Measurements from ENCODE around the gene MYL3.
A peak's percentile ranks its signal among the peaks of the same experiment; 100 is the strongest.
"Not testable (repeated sequence)": the region's sequence is repeated elsewhere in the genome, so short reads cannot be mapped to it uniquely, and the experiment has no call there.

Gene MYL3

DNA sequence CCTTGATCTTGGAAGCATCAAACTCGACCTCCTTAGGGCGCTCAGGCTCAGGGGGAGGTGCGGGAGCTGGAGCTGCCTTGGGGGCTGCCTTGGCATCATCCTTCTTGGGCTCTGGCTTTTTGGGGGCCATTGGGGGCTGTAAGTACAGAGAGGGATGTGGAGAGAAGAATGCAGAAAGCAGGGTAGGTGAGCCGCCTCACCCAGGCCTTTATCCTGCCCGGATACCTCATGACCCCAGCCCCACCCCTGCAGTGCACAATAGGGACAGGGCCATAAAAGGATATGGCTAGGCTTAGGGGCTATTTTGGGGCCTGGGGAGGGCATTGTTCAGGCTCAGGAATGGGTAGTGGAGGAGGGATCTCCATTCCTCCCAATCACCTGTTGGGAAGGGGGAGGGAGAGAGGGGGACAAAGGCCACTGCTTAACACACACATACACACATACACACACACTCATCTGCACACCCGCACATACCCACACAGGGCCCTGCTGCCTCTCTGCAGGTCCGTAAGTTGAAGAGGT, at the start of gene MYL3:
Gene MYL3, minus strand, starts transcription at position 184 of the 522 bp plus-strand sequence. Its CDS starts 54 bp downstream, at position 130.
- no peak for DNase-seq

GRCh38 chr3:46912986-46913385, 49.7 kb upstream of the MYL3 start:
- DNase-seq = no peak

DNA sequence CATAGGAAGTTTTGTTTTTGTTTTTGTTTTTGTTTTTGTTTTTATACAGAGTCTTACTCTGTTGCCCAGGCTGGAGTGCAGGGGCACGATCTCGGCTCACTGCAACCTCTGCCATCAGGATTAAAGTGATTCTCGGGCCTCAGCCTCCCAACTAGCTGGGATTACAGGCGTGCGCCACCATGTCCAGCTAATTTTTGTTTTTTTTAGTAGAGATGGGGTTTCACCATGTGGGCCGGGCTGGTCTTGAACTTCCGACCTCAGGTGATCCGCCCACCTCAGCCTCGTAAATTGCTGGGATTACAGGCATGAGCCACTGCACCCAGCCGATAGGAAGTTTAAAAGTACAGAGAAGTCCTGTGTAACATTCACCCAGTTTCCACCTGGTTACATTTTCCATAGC, 47.7 kb upstream of the MYL3 start:
- not testable (repeated sequence) for DNase-seq

- no peak for DNase-seq
Observed at GRCh38 chr3:46910166-46910760, 47.0 kb upstream of the MYL3 start.

DNA sequence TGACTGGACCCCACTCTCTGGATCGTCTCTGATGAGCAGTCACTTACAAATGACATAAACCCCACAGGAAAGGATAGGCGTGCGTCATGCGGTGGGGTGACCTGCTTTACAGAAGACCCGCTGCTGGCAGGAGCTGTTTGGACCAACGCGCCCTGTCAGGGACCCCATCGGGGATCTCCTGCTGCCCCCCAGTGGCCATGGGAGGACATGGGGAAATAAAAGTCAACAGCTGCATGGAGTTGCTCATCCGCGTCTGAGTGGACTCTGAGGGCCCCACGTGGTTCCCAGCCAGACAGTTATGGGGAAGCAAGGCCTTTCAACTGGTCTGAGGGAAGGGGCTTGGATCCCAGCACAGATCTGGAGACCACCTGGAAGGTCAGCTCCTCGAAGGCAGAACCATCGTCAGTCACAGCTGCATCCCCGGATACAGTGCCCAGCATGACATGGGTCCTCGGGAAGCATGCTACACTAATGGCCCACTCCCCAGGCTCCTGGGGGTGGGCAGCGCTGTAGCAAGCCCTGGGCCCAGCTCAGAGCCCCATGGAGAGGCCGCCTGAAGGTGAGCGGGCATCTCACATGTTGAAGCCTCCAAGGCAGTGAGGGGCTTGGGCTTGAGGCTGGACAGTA, 46.4 kb upstream of the MYL3 start:
- DNase-seq = peak; percentile 28

GRCh38 chr3:46908986-46909534, 45.8 kb upstream of the MYL3 start:
- no peak for DNase-seq

DNA sequence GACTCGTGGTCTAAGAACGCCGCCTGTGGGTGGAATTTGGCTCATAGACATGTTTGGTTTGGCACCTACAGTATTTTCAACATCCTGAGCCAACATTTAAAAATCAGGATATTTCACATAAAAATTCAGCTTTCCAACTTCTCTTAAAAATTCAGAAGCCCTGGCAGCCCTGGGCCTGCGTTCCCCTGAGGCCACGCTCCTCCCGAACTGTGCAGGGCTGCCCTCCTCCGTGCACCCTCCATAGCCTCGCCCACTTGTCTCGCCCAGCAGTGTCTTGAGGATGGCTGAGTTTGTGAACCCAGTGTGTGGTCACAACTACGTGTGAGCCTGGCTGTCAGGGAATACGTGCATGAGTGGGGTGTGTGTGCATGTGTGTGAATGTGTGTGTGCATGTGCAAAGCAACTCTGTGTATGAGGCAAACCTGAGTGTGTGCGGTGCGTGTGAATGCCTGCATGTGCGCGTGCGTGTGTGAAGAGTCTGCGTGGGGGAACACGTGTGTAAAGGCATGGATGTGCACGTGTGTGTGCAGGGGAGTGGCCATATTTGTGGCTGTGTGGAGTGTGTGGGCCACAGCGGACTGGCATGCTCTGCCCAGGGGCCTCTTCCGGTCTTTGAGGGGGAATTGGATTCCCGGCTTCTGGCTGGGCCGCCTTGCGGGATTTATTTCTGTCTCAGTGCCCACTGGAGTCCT, 45.2 kb upstream of the MYL3 start:
- DNase-seq = no peak

GRCh38 chr3:46907960-46908293, 44.7 kb upstream of the MYL3 start:
- DNase-seq = no peak

GRCh38 chr3:46907271-46907670, 44.0 kb upstream of the MYL3 start:
- DNase-seq = no peak

GRCh38 chr3:46906471-46907058, 43.3 kb upstream of the MYL3 start:
- no peak for DNase-seq

- no peak for DNase-seq
Observed at GRCh38 chr3:46905661-46906451, 42.6 kb upstream of the MYL3 start.

DNA sequence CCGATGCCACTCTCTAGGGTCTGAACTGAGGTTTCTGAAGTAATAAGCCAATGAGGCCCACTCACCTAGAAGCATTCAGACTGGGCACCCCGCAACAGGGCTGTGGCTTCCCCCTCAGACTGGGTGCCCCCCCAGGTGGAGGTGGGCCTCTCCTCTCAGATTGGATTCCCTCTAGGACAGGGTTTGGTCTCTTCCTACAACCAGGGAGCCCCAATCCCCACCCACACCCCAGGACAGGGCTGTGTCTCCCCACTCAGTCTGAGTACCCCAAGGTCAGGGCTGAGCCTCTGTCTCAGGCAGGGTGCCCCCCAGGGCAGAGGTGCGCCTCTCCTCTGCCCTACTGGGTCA, 41.9 kb upstream of the MYL3 start:
- no peak for DNase-seq

DNA sequence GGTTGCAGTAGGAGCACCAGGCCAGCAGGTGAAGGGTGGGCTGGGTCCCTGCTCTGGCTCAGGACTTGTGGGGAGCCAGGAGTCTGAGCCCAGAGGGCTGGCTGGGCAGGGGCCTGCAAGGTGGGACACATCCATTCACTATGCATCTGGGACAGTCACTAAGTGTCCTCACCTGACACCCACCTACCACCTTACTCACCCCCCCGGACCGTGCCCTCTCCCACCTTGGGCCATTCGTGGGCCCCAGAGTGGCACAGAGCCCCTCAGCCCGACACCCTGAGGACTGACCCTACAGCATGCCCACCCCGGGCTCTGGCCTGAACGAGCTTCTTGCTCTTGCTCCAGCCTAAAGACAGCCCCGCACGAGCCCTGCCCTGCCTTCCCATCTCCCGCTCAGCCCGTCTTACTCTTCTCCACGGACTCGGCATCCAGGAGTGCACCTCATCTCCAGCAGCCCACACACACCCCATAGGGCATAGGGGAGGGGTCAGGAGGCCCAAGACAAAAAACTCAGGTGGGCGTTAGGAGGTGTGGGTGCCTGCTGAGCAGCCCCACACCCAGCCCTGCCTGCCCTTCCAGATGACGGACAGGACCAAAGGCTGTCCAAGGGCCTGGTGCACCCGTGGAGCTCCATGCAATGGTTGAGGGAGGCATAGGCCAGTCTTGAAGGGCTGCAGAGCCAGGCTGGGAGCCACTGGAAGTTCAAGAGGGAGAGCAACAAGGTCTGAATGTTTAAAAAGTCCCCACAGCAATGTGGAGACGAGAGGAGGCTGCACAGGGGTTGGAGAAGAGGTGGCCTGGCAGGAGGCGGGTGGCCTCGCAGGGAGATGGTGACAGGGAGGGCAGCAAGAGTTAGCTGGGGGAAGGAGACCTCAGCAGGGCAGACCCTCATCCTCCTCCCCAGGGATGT, 41.3 kb upstream of the MYL3 start:
- no peak for DNase-seq

DNA sequence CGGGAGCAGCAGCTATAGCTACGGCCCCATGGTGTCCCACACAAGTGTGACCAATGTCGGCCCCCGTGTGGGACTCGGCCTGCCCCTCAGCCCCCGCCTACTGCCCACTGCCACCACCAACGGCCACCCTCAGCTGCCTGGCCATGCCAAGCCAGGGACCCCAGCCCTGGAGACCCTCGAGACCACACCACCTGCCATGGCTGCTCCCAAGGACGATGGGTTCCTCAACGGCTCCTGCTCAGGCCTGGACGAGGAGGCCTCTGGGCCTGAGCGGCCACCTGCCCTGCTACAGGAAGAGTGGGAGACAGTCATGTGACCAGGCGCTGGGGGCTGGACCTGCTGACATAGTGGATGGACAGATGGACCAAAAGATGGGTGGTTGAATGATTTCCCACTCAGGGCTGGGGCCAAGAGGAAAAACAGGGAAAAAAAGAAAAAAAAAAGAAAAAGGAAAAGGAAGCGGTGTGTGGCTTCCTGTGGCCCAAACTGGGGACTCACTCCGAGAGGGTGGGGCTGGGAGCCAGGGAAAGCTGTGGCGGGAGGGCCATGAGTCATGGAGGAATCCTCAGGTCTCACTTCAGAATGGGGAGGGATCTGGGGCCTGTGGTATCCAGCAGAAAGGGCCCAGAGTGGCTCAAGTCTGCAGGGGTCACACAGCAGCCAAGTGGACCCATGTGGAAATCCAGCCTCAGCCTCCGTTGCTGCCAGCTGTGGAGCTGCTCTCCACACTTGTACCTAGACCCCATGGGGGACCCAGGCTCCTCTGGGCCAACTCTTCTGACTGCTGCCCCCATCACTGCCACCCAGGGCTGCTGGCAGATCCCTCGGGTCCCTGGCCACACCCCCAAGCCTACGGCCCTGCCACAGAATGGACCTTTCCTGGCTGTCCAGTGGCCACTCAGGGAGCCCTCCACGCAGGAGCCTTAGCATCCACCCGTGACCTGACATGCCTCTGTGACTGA, 40.4 kb upstream of the MYL3 start:
- no peak for DNase-seq

- DNase-seq = no peak
Observed at GRCh38 chr3:46902188-46902631, 39.0 kb upstream of the MYL3 start.

- DNase-seq = no peak
Observed at GRCh38 chr3:46901591-46902187, 38.4 kb upstream of the MYL3 start.

DNA sequence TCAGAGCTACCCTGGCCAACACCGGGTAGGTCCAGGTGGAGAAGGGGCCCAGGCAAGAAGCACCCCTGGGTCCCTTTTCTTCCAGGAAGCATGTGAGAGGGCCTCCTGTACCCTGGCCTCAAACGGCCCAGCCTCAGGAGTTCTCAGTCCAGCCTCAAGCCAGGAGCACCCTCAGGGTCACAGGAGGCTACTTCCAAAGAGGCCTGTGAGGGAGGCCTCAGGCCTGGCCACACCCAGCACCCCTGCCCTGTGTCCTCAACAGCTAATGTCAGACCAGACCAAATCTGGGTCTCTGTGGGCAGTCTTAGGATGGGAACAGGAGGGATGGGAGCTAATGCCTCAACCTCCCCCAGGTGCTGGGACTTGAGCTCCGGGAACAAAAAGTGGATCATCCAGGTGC, 37.8 kb upstream of the MYL3 start:
- DNase-seq = no peak

- DNase-seq = no peak
Observed at GRCh38 chr3:46900356-46900755, 37.1 kb upstream of the MYL3 start.

GRCh38 chr3:46900007-46900292, 36.7 kb upstream of the MYL3 start:
- DNase-seq = no peak

Measured in NCI-H1694 treated with DMSO at 0.1 percent for 48 hours (cell line).